SU-DHL-6 (cell line): ENCODE results near the gene CACNA2D1.

Source experiments
- H2AFZ ChIP-seq: fragments of 200-600 bp; sonication (generic); 2 replicates; pipeline ENCODE4 v1.6.1; 2014; ENCODE audit warnings: low read depth, mild to moderate bottlenecking, moderate library complexity, mixed read lengths, antibody characterized with exemption, low read length; ENCODE audit not compliant: severe bottlenecking
- H3F3A ChIP-seq: fragments of 200-600 bp; shearing (Covaris generic); 2 replicates; pipeline ENCODE4 v1.6.0; 2016; ENCODE audit warnings: antibody characterized with exemption, mild to moderate bottlenecking; ENCODE audit not compliant: insufficient read depth
- H3K27ac ChIP-seq: fragments of 200-600 bp; sonication (generic); 2 replicates; pipeline ENCODE4 v1.5.1; 2016; ENCODE audit warnings: low read depth, mild to moderate bottlenecking, low read length, moderate library complexity, mixed read lengths
- H3K27me3 ChIP-seq: fragments of 200-600 bp; sonication (generic), shearing (Covaris generic); 2 replicates; pipeline ENCODE4 v1.6.0; 2014; ENCODE audit warnings: mild to moderate bottlenecking, low read length
- H3K36me3 ChIP-seq: fragments of 200-600 bp; sonication (generic); 2 replicates; pipeline ENCODE4 v1.6.1; 2014; ENCODE audit warnings: mild to moderate bottlenecking, low read length, mixed read lengths
- H3K4me2 ChIP-seq: fragments of 300-600, 200-600 bp; shearing (Covaris generic), sonication (generic); 2 replicates; pipeline ENCODE4 v1.6.0; 2014; ENCODE audit warnings: low read length, low read depth, mild to moderate bottlenecking; ENCODE audit not compliant: poor library complexity, severe bottlenecking
- H3K4me3 ChIP-seq: fragments of 200-600 bp; sonication (generic); 2 replicates; pipeline ENCODE4 v1.5.1; 2014; ENCODE audit warnings: antibody characterized with exemption, low read length, mild to moderate bottlenecking, mixed read lengths; ENCODE audit not compliant: insufficient read depth, poor library complexity, severe bottlenecking
- H3K79me2 ChIP-seq: fragments of 200-600 bp; sonication (generic); 2 replicates; pipeline ENCODE4 v1.6.1; 2014; ENCODE audit warnings: mild to moderate bottlenecking, low read length, moderate library complexity; ENCODE audit not compliant: insufficient read depth
- H3K9ac ChIP-seq: fragments of 200-600 bp; sonication (generic); 2 replicates; pipeline ENCODE4 v1.7.0; 2014; ENCODE audit warnings: mild to moderate bottlenecking, low read length
- H3K9me2 ChIP-seq: fragments of 200-600 bp; sonication (generic); replicated peaks from 2 replicates; pipeline ENCODE4 v1.6.1; 2014; ENCODE audit warnings: low read length; ENCODE audit not compliant: insufficient read depth
- H3K9me3 ChIP-seq: fragments of 200-600 bp; sonication (generic); 2 replicates; pipeline ENCODE4 v1.6.1; 2014; ENCODE audit warnings: low read length, mixed read lengths; ENCODE audit not compliant: insufficient read depth
- H4K20me1 ChIP-seq: fragments of 200-600 bp; sonication (generic); 2 replicates; pipeline ENCODE4 v1.6.1; 2014; ENCODE audit warnings: low read depth, mild to moderate bottlenecking, antibody characterized with exemption, low read length, moderate library complexity, mixed read lengths
- CTCF ChIP-seq: fragments of 200-600 bp; sonication (generic); IDR thresholded peaks from one replicate; pipeline ENCODE4 v1.5.1; 2017; ENCODE audit warnings: antibody characterized with exemption, mild to moderate bottlenecking, low read length, moderate library complexity; ENCODE audit not compliant: insufficient read depth, poor library complexity, severe bottlenecking
- EZH2phosphoT487 ChIP-seq: fragments of 200-600 bp; sonication (generic), shearing (Covaris generic); conservative IDR thresholded peaks from 2 replicates; pipeline ENCODE4 v1.6.1; 2018; ENCODE audit warnings: mild to moderate bottlenecking, antibody characterized with exemption, low read length, moderate library complexity, mixed read lengths

CACNA2D1 gene

GRCh38 chr7:82358009-82358578 lies 85.5 kb downstream of the CACNA2D1 start:
- no peak overlapping the region for H3K27ac ChIP-seq
- H3K4me3 ChIP-seq, result no peak overlapping the region
- no peaks in the 10 kb centered on the region for H3K79me2 ChIP-seq
- no peaks in the 10 kb centered on the region for H3K9me3 ChIP-seq
- no peaks in the 10 kb centered on the region for H3K27me3 ChIP-seq
- no peak for TF ChIP-seq EZH2phosphoT487
- TF ChIP-seq CTCF, result no peak
- H2AFZ ChIP-seq, result no peak overlapping the region
- no peaks in the 10 kb centered on the region for H3F3A ChIP-seq
- H3K4me2 ChIP-seq, result no peak overlapping the region
- H3K36me3 ChIP-seq, result no peaks in the 10 kb centered on the region
- peaks cover 4% of the 10 kb centered on the region; the same call in 1 of the 2 replicates for H4K20me1 ChIP-seq
- H3K9ac ChIP-seq, result no peak overlapping the region
- H3K9me2 ChIP-seq, result no peaks in the 10 kb centered on the region

GRCh38 chr7:82348251-82348650 lies 95.3 kb downstream of the CACNA2D1 start:
- Histone ChIP-seq H3K9ac (no peak overlapping the region), H2AFZ (no peak overlapping the region), H3K9me2 (no peaks in the 10 kb centered on the region), H3K27ac (no peak overlapping the region), H3K79me2 (no peaks in the 10 kb centered on the region), H3K9me3 (no peaks in the 10 kb centered on the region), H3K4me3 (no peak overlapping the region), H3K27me3 (no peaks in the 10 kb centered on the region), H3K36me3 (no peaks in the 10 kb centered on the region), H3K4me2 (no peak overlapping the region), H4K20me1 (no peaks in the 10 kb centered on the region), H3F3A (no peaks in the 10 kb centered on the region)
- TF ChIP-seq EZH2phosphoT487 (no peak), CTCF (no peak)

- no peaks in the 10 kb centered on the region for H4K20me1 ChIP-seq
- H3K9ac ChIP-seq, result no peak overlapping the region
Measured at GRCh38 chr7:82347808-82348207, 95.8 kb downstream of the CACNA2D1 start.

More at GRCh38 chr7:82347808-82348207, 95.8 kb downstream of the CACNA2D1 start:
- TF ChIP-seq EZH2phosphoT487, result no peak
- no peak for TF ChIP-seq CTCF
- Histone ChIP-seq H3F3A (no peaks in the 10 kb centered on the region), H2AFZ (no peak overlapping the region), H3K9me3 (no peaks in the 10 kb centered on the region), H3K36me3 (no peaks in the 10 kb centered on the region), H3K27ac (no peak overlapping the region), H3K9me2 (no peaks in the 10 kb centered on the region), H3K27me3 (no peaks in the 10 kb centered on the region), H3K79me2 (no peaks in the 10 kb centered on the region), H3K4me2 (no peak overlapping the region), H3K4me3 (no peak overlapping the region)
